NCI-H1105 treated with DMSO at 0.1 percent for 48 hours (cell line): ENCODE results near the gene KCNIP4.
"Not testable (repeated sequence)": the region's sequence is repeated elsewhere in the genome, so short reads cannot be mapped to it uniquely, and the experiment has no call there.

Source experiments
- DNase-seq: peaks from one replicate; lab custom pipeline; 2025; lab: John Stamatoyannopoulos, UW

Gene KCNIP4

GRCh38 chr4:20754036-20754435 lies 1194.5 kb downstream of the KCNIP4 start:
- no peak for DNase-seq

DNA sequence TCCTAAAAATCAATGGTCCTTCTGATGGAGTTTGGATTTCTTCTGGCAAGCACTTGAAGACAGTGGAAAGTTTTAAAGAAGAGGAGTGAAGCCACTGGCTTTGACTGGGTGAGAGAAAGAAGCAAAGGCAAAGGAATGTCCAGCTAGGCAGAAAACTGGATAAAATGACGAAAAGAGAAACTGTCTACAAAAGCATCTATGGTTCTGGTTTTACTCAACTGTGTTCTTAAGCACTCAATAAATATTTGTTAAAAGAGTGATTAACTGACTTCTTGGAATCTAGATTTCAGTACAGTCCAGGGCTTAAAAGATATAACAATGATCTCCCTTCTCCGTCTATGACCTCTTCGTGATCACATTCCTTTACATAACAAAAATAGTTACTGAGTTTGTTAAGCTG lies 1195.9 kb downstream of the KCNIP4 start:
- DNase-seq, result no peak

DNA sequence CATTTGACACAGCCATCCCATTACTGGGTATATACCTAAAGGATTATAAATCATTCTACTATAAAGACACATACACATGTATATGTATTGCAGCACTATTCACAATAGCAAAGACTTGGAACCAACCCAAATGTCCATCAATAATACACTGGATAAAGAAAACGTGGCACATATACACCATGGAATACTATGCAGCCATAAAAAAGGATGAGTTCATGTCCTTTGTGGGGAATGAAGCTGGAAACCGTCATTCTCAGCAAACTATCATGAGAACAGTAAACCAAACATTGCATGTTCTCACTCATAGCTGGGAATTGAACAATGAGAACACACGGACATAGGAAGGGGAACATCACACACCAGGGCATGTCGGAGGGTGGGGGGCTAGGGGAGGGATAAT lies 1202.6 kb downstream of the KCNIP4 start:
- not testable (repeated sequence) for DNase-seq

GRCh38 chr4:20735931-20736330 lies 1212.6 kb downstream of the KCNIP4 start:
- no peak for DNase-seq

DNA sequence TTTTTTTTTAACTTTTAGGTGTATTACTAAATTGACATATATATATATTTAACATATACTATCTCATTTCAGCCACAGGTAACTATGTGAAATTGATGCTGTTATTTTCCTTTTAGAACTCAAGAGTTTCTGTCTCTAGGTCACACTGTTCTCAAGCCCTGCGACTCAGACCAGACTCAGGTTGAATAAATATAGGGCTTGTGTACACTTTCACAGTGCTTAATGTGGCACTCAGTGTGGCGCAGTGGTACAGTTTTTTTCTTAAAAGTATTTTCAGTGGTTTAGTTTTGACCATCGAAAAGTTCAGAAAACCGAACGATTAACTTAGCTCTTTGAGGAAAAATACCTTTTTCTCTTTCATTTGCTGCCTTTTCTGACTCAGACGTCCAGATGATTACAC lies 1223.7 kb downstream of the KCNIP4 start:
- DNase-seq, result no peak

DNA sequence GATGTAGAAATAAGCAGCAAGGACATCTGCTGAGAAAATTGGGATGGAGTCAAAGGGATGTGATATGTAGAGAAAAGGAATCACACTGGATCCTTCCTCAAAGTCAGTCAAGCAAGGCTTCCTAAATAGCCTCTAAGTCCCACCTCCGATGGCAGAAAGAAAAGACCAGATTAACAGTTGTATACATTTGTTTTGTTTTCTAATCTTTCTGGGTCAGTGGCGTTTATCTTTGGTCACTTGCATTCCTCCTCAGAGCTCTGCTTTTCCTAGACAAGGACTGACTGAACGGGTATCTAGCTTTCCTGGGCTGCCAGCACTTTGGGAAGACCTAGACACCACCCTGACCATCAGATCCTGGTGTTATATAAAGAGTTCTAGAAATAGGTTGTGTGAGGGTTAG lies 1225.1 kb downstream of the KCNIP4 start:
- DNase-seq, result no peak

DNA sequence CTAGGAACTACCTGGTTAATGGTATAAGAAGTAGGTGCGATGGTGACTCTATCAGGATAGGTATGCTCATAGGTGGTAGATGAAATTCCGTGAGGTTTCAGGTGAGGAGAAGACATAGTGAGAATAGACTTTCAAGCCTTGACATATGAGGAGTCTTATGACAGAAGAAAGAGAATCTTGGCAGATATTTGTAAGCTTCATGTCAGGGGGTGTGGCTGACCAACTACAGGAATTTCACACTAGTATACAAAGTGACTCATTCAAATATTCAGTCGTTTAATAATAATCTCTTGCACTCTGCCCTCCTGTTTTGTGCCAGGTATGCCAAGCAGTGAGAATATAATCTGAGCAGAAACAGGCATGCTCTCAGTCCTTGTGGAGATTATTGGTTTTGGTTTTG lies 1225.6 kb downstream of the KCNIP4 start:
- no peak for DNase-seq

DNA sequence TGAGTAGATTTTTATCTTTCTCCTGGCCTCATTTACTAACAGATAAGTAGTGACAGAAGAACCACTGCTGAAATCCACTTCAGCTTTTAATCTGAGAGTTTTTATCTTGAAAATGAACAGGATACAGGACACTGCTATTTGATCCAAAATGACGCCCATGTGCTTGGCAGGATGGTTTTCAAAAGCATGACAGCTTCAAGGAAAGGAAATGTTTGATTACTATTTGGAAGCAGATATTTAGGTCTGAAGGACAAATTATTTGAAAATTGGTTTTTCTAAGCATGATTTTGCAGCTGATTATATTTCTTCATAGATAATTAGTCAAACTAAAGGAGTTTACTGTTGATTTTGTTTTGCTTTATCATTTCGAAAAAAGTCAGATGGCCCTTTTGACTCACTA lies 1237.2 kb downstream of the KCNIP4 start:
- no peak for DNase-seq

DNA sequence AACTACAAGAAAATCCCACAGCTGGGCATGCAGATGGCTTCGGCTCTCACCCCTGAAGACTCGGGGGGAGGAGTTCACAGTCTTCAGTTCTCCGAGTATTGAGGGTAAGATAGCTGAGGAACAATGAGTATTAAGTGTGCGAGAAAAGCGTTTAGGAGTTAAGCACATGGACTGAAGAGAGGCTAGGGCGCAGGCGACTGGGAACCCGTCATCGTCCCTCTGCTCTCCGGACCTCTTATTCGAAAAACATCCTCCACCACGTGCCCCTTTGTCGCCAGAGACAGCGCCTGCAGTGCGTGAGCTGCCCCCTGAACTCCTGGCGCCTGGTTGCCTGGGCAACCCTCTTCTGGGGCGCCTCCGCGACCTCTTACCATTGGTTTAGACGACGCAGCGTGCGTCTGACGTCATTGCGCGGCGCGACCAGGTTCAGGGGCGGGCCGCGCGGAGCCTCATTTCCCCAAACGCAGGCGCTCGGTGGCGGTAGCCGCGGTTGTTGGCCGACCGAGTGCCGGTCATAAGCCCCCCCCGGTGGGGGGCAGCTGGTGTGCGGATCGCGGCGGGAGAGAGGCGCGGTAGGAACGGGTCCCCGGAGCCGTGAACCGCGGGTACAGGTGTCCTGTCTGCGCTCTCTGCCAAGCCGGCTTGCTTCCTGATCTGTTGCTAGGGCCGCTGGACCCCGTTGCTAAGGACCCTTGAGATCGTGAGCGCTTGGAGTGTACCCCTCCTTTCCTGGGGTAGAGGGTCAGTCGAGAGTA lies 1248.4 kb downstream of the KCNIP4 start, which contains the start of gene PACRGL:
Gene PACRGL, plus strand, starts transcription at position 452 of the 755 bp plus-strand sequence. CDS start 4,024 bp downstream, outside the sequence.
- DNase-seq, result peak; percentile 89

- no peak for DNase-seq
Observed at GRCh38 chr4:20698820-20699219, 1249.8 kb downstream of the KCNIP4 start.

DNA sequence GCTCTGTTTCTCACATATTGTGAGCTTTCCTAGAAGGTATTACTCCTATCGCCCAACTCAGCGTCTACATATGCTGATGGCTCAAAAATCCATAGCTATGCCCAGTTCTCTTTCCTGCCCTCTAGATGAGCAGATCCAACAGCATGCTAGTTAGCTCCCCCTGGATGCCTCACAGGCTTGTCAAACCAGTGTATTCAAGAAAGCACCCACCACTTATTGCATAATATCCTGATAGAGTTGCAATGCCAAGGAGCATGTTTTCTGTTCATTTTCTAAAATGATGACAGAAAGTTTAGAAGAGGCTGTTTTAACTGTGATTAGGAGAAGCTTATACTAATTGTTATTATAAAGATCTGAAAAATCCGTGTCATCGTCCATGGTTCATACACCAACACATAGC lies 1250.2 kb downstream of the KCNIP4 start:
- DNase-seq, result no peak

DNA sequence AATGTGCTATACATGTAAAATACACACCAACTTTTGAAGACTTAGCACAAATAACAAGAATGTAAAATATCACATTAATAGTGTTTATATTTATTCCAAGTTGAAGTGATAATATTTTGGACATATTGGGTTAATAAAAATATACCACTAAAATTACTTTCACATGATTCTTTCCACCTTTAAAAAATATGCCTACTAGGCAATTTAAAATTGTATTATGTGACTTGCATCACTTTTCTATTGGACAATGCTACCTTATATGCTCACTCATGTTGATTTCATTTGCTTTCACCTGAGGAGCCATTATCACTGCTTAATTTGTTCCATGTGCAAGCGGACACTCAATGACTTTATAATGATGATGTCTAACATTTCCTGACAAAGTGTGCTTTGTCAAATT lies 1251.8 kb downstream of the KCNIP4 start:
- DNase-seq, result no peak

DNA sequence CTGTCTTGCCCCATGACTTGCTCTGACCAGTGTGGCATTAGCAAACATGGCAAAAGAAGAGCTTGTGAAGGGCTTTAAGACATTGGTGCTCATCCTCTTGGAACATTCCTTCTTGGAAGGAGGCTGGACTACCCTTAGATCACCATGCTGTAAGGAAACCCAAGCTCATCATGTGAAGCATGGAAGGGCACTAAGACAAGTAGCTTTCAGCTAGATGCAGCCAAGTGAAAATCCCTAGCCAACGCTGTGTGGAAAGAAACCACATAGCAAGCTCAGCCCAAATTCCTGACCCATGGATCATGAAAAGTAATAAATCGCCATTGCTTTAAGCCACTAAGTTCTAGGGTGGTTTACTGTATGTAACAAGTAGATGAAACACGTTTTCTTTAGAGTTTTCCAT lies 1260.7 kb downstream of the KCNIP4 start:
- DNase-seq, result no peak

DNA sequence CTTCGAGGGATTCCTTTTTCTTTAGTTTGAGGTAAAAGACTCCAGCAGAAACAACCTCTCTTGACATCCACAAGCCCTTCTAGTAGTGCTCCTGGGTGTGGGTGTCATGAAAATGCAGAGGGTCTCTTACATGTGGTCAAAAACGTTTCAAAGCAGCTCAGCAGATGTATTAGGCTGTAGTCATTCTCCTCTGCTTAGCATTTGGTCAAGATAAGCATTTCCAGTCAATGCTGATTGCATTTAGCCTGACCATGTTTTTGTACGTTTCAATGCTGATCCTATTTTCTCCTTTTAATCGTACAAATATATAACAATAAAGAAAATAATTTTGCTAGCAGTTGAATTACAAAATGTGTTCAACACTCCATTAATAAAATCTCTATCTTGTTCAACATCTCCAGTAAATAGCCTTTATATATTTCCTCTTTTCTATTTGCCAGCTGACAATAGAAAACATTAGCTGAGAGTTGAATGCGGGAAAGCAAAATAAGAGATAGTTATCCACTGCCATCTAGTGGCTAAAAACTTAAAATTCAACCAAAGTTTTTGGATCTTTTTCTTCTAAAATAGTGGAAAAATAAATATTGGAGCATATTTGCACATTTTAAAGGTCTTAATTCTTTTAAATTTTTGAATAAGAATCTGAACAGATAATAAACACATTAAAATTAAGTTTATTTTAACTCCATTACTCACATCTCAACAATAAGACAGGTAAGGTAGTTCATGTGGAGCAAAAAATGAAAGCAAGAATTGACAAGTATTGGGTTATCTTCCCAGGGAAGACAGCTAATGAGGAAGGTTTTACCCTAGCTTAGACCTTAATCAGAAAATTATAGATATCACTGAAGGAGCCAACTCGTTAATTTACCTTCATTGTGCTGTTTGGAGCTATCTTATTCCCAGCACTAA lies 1263.5 kb downstream of the KCNIP4 start:
- DNase-seq, result peak; percentile 15

DNA sequence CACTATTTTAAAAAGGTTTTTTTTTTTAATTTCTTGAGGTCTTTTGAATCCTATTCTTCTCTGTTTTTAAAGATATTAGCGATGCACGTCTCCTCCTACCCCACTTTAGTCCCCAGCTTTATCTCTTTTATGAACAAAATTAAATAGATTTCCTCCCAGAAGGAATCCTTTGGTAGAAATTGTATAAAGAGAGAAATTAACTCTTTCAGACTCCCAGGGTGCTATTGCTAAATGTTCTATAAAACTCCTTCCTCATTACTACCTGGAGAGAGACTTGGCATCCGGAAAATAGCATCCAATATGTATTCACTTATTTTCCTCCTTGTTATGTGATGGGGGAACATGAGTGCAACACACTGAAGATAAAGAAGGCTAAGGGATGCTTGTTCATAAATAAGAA lies 1264.8 kb downstream of the KCNIP4 start:
- no peak for DNase-seq

GRCh38 chr4:20682853-20683252 lies 1265.7 kb downstream of the KCNIP4 start:
- DNase-seq, result no peak

GRCh38 chr4:20681271-20681670 lies 1267.3 kb downstream of the KCNIP4 start:
- DNase-seq, result no peak

DNA sequence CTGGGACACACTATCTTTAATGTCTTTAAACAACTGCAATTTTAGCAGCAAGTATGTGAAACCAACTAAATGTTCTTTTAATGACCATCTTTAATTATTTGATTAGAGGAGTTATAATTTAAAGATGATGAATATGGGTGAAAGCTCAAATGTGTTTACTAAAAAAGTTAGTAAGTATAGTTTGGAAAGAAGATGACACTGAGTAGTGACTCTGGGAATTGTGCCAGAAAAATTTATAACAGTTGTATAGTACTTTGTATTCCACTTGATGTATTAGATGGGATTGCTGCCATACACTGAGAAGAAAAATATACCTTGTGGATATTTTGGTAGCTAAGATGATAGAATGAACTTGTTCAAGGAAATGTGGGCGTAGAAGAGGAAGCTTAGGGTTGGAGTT lies 1267.8 kb downstream of the KCNIP4 start:
- no peak for DNase-seq

- no peak for DNase-seq
Observed at GRCh38 chr4:20679951-20680350, 1268.6 kb downstream of the KCNIP4 start.
